Ovary (tissue), 3 donors: ENCODE results near the gene HADHA.

ENCODE experiments used
- EP300 ChIP-seq: sonication (generic); formaldehyde crosslinking; IDR thresholded peaks from one replicate; pipeline ENCODE4 v1.6.1; 2017; ENCODE audit warnings: antibody characterized with exemption
- TF ChIP-seq, protein P1 (sequence below), 3 donors: fragments of 450-650 bp in 2 of 3; fragments of 200-600 bp in 1 of 3; IDR thresholded peaks; one replicate each; pipeline versions ENCODE4 v1.5.1 to v1.8.0; 2016 to 2022; ENCODE audit warnings: antibody characterized with exemption in 3 of 3, mild to moderate bottlenecking in 1 of 3
- donor health status: DM: no; HTN: no; CAD: no.

DNA sequence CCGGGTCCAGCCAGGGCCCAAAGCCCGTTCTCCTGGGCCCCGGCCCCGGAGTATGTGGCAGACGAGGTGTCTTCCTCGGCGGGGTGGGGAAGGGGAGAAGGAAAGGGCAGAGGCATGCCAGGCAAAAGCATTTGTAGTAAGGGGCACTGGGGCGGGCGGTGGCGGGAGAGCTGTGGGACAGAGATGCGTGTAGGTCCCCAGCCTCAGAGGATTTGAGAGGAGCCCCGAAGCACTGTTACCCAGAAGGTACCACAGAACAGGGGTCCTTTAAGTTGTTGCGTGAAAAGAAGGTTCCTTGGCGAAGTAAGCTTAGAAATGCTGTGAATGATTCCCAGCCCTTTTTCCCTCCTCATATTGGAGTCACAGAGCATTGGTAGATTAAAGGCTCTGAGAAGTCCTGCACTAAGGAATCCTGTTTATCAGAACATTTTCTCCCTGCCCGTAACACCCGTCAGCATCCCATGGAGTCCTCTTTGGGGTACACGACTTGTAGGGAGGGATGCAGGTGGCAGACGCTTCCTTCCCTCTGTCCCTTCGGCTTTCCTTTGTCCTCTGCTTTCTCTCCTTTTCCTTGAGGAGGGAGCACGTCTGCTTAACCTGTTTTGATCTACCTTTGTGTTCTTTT, 59.0 kb downstream of the HADHA start:
- TF ChIP-seq EP300, result no peak
- TF ChIP-seq, protein P1, sequence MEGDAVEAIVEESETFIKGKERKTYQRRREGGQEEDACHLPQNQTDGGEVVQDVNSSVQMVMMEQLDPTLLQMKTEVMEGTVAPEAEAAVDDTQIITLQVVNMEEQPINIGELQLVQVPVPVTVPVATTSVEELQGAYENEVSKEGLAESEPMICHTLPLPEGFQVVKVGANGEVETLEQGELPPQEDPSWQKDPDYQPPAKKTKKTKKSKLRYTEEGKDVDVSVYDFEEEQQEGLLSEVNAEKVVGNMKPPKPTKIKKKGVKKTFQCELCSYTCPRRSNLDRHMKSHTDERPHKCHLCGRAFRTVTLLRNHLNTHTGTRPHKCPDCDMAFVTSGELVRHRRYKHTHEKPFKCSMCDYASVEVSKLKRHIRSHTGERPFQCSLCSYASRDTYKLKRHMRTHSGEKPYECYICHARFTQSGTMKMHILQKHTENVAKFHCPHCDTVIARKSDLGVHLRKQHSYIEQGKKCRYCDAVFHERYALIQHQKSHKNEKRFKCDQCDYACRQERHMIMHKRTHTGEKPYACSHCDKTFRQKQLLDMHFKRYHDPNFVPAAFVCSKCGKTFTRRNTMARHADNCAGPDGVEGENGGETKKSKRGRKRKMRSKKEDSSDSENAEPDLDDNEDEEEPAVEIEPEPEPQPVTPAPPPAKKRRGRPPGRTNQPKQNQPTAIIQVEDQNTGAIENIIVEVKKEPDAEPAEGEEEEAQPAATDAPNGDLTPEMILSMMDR (IDR thresholded peaks at IDR 0.05), result no peak
